ENCODE data around the gene IGSF21.

Gene IGSF21

GRCh38 chr1:18090636-18091035 lies 17.0 kb upstream of the IGSF21 start:
- no peak for TF ChIP-seq CTCF (conservative IDR thresholded peaks at IDR 0.05; ENCODE audit: low read depth, low read length)
- H4K20me1 ChIP-seq (ENCODE audit: insufficient read depth) = no peaks in the 10 kb centered on the region
- no peaks in the 10 kb centered on the region for H3K27me3 ChIP-seq (ENCODE audit: insufficient read depth, low read depth)
- H3K9ac ChIP-seq = no peak overlapping the region
- no peaks in the 10 kb centered on the region for H3K4me1 ChIP-seq (ENCODE audit: low read depth, poor library complexity, severe bottlenecking)
- no peaks in the 10 kb centered on the region for H3K79me2 ChIP-seq (ENCODE audit: insufficient read depth, low read depth)
- no peak overlapping the region for H3K4me2 ChIP-seq
- no peaks in the 10 kb centered on the region for H3K36me3 ChIP-seq (ENCODE audit: insufficient read depth)
- H3K27ac ChIP-seq = no peak overlapping the region
- H3K4me3 ChIP-seq (IDR thresholded peaks at IDR 0.05; ENCODE audit: insufficient read depth, low read depth, low read length) = no peak overlapping the region
- H2AFZ ChIP-seq (ENCODE audit: low read depth) = no peak overlapping the region

- Histone ChIP-seq H3K9ac (no peak overlapping the region), H3K27me3 (ENCODE audit: insufficient read depth, low read depth) (no peaks in the 10 kb centered on the region), H4K20me1 (ENCODE audit: insufficient read depth) (no peaks in the 10 kb centered on the region), H3K4me1 (ENCODE audit: low read depth, poor library complexity, severe bottlenecking) (no peaks in the 10 kb centered on the region), H3K4me2 (no peak overlapping the region), H2AFZ (ENCODE audit: low read depth) (no peak overlapping the region), H3K27ac (no peak overlapping the region), H3K36me3 (ENCODE audit: insufficient read depth) (no peaks in the 10 kb centered on the region), H3K4me3 (IDR thresholded peaks at IDR 0.05; ENCODE audit: insufficient read depth, low read depth, low read length) (no peak overlapping the region), H3K79me2 (ENCODE audit: insufficient read depth, low read depth) (no peaks in the 10 kb centered on the region)
- no peak for TF ChIP-seq CTCF (conservative IDR thresholded peaks at IDR 0.05; ENCODE audit: low read depth, low read length)
These were observed 15.7 kb upstream of the IGSF21 start for GRCh38 chr1:18091660-18092446.

- H3K27ac ChIP-seq = no peak overlapping the region
- no peak overlapping the region for H3K4me3 ChIP-seq (IDR thresholded peaks at IDR 0.05; ENCODE audit: insufficient read depth, low read depth, low read length)
- H3K4me2 ChIP-seq = no peak overlapping the region
- H2AFZ ChIP-seq (ENCODE audit: low read depth) = no peak overlapping the region
- no peaks in the 10 kb centered on the region for H3K79me2 ChIP-seq (ENCODE audit: insufficient read depth, low read depth)
- H3K27me3 ChIP-seq (ENCODE audit: insufficient read depth, low read depth) = no peaks in the 10 kb centered on the region
- no peaks in the 10 kb centered on the region for H3K4me1 ChIP-seq (ENCODE audit: low read depth, poor library complexity, severe bottlenecking)
- no peak for TF ChIP-seq CTCF (conservative IDR thresholded peaks at IDR 0.05; ENCODE audit: low read depth, low read length)
- no peak overlapping the region for H3K9ac ChIP-seq
- no peaks in the 10 kb centered on the region for H3K36me3 ChIP-seq (ENCODE audit: insufficient read depth)
- no peaks in the 10 kb centered on the region for H4K20me1 ChIP-seq (ENCODE audit: insufficient read depth)
These were observed 14.4 kb upstream of the IGSF21 start for GRCh38 chr1:18093193-18093592.

GRCh38 chr1:18093646-18094045 lies 14.0 kb upstream of the IGSF21 start:
- no peaks in the 10 kb centered on the region for H4K20me1 ChIP-seq (ENCODE audit: insufficient read depth)
- H3K4me2 ChIP-seq = no peak overlapping the region
- H3K9ac ChIP-seq = no peak overlapping the region
- H3K36me3 ChIP-seq (ENCODE audit: insufficient read depth) = no peaks in the 10 kb centered on the region
- H3K4me3 ChIP-seq (IDR thresholded peaks at IDR 0.05; ENCODE audit: insufficient read depth, low read depth, low read length) = no peak overlapping the region
- H3K27me3 ChIP-seq (ENCODE audit: insufficient read depth, low read depth) = no peaks in the 10 kb centered on the region
- no peak overlapping the region for H3K27ac ChIP-seq
- no peak overlapping the region for H2AFZ ChIP-seq (ENCODE audit: low read depth)
- no peak for TF ChIP-seq CTCF (conservative IDR thresholded peaks at IDR 0.05; ENCODE audit: low read depth, low read length)
- H3K4me1 ChIP-seq (ENCODE audit: low read depth, poor library complexity, severe bottlenecking) = no peaks in the 10 kb centered on the region
- no peaks in the 10 kb centered on the region for H3K79me2 ChIP-seq (ENCODE audit: insufficient read depth, low read depth)
